ENCODE measurements around the gene CACNA1G.
A peak's percentile ranks its signal among the peaks of the same experiment; 100 is the strongest.

Gene CACNA1G

GRCh38 chr17:50558091-50558490 is 2.4 kb upstream of the CACNA1G start:
- peak in 1 of 2 experiments; percentile 23 for DNase-seq (ENCODE audit: low read depth in 1 of 2, low spot score in 1 of 2)
- in situ Hi-C loops (cut with HindIII; ENCODE audit: low pct_unique_long_range_greater_than_20kb, low sequenced_read_pairs): no loop called here
- TF ChIP-seq JUND (IDR thresholded peaks at IDR 0.05; ENCODE audit: low read depth): no peak

DNA sequence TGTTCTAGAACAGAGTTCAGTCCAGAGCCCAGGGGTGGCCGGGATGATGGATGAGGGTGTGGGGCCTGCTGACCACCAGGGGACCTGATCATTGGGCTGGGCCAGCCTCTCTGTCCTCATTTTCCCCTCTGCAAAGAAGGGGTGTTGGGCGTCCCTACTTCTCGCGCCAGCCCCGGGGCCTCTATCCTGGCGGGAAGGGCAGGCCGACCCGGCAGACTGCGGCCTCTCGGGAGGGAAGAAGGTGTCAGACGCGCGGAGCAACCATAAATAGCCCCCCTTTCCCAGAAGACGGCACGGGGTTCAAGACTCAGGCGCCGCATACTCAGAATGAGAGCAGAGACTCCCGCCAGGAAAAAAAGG is 2.0 kb upstream of the CACNA1G start:
- in situ Hi-C loops (cut with HindIII; ENCODE audit: low pct_unique_long_range_greater_than_20kb, low sequenced_read_pairs): no loop called here
- no peak for DNase-seq (ENCODE audit: low read depth in 1 of 2, low spot score in 1 of 2)
- TF ChIP-seq JUND (IDR thresholded peaks at IDR 0.05; ENCODE audit: low read depth): no peak

DNA sequence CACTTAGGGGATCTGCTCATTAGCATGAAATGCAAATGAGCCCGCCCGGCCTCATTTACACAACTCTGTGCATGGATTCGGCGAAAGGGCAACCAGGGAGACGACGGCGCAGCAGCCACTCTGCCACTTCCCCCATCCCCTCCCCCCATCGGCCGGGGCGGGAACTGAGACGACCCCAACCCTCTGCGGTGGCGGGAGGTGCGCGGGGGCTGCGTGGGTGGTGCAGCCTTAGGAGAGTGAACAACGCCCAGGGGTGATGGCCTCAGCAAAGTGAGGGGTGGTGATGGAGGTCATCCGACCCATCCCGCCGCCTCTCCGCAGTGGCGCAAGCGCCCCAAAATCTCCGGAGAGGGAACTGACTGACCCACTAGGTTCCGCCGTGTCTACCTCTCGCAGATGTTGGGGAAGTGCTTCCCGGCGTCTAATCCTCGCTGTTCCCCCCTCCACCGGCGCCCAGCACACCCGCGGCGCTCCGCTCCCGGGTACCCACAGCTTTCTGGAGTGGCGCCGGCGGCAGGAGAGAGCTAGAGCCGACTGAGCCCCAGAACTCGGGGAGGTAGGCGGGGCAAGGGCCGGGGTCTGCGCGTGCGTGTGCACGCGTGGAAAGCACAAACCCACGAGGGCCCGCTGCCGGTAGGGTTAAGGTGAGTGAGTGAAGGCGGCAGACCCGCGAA is 1.4 kb upstream of the CACNA1G start:
- DNase-seq (ENCODE audit: low read depth in 1 of 2, low spot score in 1 of 2): no peak
- no peak for TF ChIP-seq JUND (IDR thresholded peaks at IDR 0.05; ENCODE audit: low read depth)
- in situ Hi-C loops (cut with HindIII; ENCODE audit: low pct_unique_long_range_greater_than_20kb, low sequenced_read_pairs): no loop called here

DNA sequence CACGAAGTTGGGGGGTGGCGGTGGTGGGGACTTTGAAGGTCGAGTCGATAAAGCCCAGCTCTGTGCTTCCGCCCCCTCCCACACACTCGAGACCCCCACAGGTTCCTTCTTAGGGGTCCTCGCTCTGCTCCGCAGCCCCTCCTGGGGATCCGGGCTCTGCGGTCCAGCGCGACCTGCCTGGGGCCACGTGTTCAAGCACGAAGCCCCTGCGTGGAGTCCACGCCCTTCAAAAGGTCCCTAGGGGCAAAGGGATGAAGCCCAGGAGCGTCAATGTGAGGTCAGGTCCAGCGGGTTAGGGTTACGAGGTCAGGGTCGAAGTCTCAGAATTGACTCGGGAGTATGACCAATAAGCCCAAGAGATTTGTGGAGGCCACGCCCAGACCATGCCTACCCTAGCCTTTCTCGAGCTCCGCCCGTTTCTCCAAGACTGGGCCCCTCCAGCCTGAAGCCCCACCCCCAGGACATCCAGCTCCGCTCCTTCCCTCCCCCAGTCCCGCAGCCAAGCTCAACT is 786 bp upstream of the CACNA1G start:
- DNase-seq (ENCODE audit: low read depth in 1 of 2, low spot score in 1 of 2): peak in 1 of 2 experiments; percentile 55
- in situ Hi-C loops (cut with HindIII; ENCODE audit: low pct_unique_long_range_greater_than_20kb, low sequenced_read_pairs): no loop called here
- TF ChIP-seq JUND (IDR thresholded peaks at IDR 0.05; ENCODE audit: low read depth): no peak

DNA sequence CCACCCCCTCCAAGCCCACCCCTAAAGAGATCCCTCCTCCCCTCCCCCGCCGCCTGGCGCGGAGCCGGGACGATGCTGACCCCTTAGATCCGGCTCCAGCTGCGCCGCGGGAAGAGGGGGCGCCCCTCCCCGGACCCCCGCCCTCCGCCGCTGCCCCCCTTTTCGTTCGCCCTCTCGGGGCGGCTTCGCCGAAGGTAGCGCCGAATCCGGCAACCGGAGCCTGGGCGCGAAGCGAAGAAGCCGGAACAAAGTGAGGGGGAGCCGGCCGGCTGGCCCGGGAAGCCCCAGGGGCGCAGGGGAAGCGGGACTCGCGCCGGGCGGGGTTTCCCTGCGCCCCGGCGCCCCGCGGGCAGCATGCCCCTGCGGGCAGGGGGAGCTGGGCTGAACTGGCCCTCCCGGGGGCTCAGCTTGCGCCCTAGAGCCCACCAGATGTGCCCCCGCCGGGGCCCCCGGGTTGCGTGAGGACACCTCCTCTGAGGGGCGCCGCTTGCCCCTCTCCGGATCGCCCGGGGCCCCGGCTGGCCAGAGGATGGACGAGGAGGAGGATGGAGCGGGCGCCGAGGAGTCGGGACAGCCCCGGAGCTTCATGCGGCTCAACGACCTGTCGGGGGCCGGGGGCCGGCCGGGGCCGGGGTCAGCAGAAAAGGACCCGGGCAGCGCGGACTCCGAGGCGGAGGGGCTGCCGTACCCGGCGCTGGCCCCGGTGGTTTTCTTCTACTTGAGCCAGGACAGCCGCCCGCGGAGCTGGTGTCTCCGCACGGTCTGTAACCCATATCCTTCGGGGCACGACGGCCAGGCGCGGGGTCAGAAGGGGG is 623 bp downstream of the CACNA1G start:
- TF ChIP-seq JUND (IDR thresholded peaks at IDR 0.05; ENCODE audit: low read depth): no peak
- no peak for DNase-seq (ENCODE audit: low read depth in 1 of 2, low spot score in 1 of 2)
- in situ Hi-C loops (cut with HindIII; ENCODE audit: low pct_unique_long_range_greater_than_20kb, low sequenced_read_pairs): no loop called here

- in situ Hi-C loops (cut with HindIII; ENCODE audit: low pct_unique_long_range_greater_than_20kb, low sequenced_read_pairs): no loop called here
- no peak for TF ChIP-seq JUND (IDR thresholded peaks at IDR 0.05; ENCODE audit: low read depth)
- no peak for DNase-seq (ENCODE audit: low read depth in 1 of 2, low spot score in 1 of 2)
These were observed 1.2 kb downstream of the CACNA1G start for GRCh38 chr17:50561746-50562141.

DNA sequence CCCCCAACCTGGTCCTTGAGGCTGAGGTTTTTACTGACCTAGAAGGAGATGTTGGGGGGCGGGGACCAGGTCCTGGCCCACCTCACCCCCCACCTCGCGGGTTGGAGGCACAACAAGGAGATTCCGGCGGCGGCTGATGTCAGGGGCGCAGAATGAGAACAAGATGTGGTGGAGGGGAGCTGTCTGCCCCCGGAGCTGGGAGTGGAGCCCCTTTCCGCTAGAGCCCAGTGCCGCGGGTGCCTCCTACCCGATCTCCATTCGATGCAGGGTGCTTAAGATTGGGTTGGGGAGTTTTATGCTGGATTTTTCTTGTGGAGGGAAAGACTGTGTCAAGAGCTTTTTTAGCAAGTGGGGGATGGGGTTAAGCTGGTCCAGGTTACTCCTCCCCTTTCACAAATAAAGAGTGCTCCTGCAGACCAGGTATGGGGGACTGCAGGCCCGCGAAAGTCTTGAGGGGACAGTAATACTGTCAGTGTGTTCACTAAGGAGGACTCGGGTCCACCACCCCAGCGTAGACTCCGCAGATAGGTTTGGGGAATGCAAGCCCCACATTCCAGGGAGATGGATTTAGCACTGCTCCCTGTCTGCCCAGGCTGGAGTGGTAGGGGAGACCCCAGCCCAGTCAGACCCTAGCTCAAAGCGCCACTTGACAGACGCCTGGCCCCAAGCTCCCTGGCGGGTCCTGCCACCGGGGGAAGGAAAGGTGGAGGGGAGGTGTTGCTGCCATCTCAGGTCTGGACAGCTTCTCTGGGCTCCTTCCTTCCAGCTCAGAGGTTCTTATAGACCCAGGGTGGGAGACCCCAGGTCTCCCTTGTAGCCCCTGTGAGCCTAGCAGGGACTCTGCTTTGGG is 2.0 kb downstream of the CACNA1G start:
- in situ Hi-C loops (cut with HindIII; ENCODE audit: low pct_unique_long_range_greater_than_20kb, low sequenced_read_pairs): no loop called here
- no peak for DNase-seq (ENCODE audit: low read depth in 1 of 2, low spot score in 1 of 2)
- no peak for TF ChIP-seq JUND (IDR thresholded peaks at IDR 0.05; ENCODE audit: low read depth)

DNA sequence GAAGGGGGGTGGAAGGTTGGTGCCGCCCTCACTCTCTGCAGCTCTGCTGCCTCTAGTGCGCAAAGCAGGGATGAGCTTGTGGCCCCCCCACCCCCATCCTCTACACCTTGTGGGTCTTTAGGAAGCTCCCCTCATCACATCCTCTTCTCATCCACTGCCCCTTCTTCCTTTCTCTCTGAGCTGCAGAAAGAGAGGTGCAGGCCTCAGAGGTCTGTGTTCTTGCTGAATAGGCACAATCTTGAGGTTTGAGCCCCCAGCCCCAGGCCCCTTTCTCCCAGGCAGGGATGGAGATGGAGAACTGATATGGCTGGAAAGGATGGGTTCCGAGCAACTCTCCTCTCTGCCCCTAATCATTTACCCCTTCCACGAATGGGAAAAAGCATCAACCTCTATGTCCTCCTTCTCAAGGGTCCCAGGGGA is 2.6 kb downstream of the CACNA1G start:
- TF ChIP-seq JUND (IDR thresholded peaks at IDR 0.05; ENCODE audit: low read depth): no peak
- in situ Hi-C loops (cut with HindIII; ENCODE audit: low pct_unique_long_range_greater_than_20kb, low sequenced_read_pairs): no loop called here
- DNase-seq (ENCODE audit: low read depth in 1 of 2, low spot score in 1 of 2): no peak

- no peak for DNase-seq (ENCODE audit: low read depth in 1 of 2, low spot score in 1 of 2)
- no peak for TF ChIP-seq JUND (IDR thresholded peaks at IDR 0.05; ENCODE audit: low read depth)
- in situ Hi-C loops (cut with HindIII; ENCODE audit: low pct_unique_long_range_greater_than_20kb, low sequenced_read_pairs): no loop called here
These were observed 4.4 kb downstream of the CACNA1G start for GRCh38 chr17:50564916-50565315.

- in situ Hi-C loops (cut with HindIII; ENCODE audit: low pct_unique_long_range_greater_than_20kb, low sequenced_read_pairs): no loop called here
- no peak for TF ChIP-seq JUND (IDR thresholded peaks at IDR 0.05; ENCODE audit: low read depth)
- DNase-seq (ENCODE audit: low read depth in 1 of 2, low spot score in 1 of 2): peak in 1 of 2 experiments; percentile 31
These were observed 5.2 kb downstream of the CACNA1G start for GRCh38 chr17:50565402-50566350.

DNA sequence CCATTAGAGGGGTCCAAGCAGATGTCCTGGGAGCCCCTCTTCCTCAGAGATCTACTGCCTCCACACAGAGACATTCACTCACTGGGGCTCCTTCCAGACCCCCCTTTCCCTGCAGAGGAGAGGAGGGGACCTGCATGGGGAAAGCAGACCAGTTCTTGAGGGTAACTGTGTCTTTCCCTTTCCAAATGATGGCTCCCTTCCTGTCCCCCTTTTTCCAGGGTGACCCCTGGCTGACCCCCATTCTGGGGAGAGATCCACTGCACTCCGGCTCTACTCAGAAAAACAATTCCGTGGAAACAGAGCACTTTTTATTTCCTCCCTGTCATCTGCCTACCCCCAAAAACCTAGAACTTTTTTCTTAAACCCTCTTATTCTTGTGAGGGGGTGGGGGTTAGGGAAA is 6.4 kb downstream of the CACNA1G start:
- DNase-seq (ENCODE audit: low read depth in 1 of 2, low spot score in 1 of 2): no peak
- in situ Hi-C loops (cut with HindIII; ENCODE audit: low pct_unique_long_range_greater_than_20kb, low sequenced_read_pairs): no loop called here
- TF ChIP-seq JUND (IDR thresholded peaks at IDR 0.05; ENCODE audit: low read depth): no peak

DNA sequence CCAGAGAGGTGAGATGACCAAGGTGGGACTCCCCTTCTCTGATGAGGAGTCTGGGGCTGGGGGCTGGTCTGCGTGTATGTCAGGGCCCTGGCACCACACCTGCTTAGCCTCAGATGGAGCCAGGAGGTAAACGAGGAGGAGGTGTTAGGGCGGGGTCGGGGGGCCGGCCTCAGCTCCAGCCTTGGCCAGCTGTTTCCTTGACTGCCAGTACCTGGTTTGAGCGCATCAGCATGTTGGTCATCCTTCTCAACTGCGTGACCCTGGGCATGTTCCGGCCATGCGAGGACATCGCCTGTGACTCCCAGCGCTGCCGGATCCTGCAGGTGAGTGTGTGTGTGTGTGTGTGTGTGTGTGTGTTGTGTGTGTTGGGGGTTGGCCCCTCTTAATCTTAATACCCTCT is 8.1 kb downstream of the CACNA1G start:
- no peak for TF ChIP-seq JUND (IDR thresholded peaks at IDR 0.05; ENCODE audit: low read depth)
- no peak for DNase-seq (ENCODE audit: low read depth in 1 of 2, low spot score in 1 of 2)
- in situ Hi-C loops (cut with HindIII; ENCODE audit: low pct_unique_long_range_greater_than_20kb, low sequenced_read_pairs): no loop called here
